Loucy (cell line): ENCODE results near the gene RAB24.

Experiments
- EZH2phosphoT487 ChIP-seq: fragments of 200-600 bp; IDR thresholded peaks from 2 replicates; pipeline ENCODE4 v1.6.1; 2018; ENCODE audit warnings: antibody characterized with exemption, mild to moderate bottlenecking, moderate library complexity, borderline replicate concordance
- TF ChIP-seq, protein P1 (sequence below): fragments of 200-600 bp; sonication (generic); conservative IDR thresholded peaks from 2 replicates; pipeline ENCODE4 v1.5.1; 2014; ENCODE audit warnings: mild to moderate bottlenecking, antibody characterized with exemption, low read length

DNA sequence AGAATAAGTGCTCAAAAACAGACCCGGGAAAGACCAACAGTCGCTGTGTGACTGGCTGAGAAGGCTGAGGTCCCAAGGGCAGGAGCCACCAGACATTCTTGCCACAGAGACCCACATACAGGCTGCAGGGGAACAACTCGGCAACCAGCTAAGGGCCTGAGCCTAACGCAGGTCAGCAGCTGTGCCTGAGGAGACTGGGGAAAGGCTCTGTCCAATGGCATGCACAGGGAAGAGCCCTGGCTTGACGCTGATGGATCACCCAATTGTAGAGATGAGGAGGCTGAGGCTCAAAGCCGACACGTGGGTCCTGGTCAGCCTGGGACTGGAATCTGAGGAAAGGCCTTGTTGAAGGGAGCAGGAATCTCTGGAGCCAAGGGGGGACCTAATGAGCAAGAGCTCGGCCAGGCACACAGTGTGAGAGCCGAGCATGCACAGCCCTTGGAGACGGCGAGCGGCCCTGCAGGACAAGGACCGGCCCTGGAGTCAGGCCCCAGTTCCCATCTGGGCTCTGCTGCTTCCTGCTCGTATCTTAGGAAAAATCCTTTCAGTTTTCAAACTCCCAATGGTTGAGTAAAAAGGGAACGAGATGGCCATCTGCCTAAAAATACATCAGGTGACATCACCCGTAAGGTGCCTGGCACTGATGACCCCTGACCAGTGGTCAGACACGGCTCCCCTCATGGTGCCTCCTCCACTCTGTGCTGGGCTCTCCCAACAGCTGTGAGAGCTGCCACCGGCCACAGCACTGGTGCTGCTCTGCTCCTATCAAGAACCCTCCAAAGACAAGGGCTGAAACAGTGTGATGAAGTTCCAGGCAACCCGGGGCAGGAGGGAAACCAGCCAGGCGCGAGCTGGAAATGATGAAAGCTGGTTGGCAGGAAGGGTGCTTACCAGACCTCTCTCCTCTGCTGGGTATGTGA lies 31.5 kb upstream of the RAB24 start:
- TF ChIP-seq, protein P1, sequence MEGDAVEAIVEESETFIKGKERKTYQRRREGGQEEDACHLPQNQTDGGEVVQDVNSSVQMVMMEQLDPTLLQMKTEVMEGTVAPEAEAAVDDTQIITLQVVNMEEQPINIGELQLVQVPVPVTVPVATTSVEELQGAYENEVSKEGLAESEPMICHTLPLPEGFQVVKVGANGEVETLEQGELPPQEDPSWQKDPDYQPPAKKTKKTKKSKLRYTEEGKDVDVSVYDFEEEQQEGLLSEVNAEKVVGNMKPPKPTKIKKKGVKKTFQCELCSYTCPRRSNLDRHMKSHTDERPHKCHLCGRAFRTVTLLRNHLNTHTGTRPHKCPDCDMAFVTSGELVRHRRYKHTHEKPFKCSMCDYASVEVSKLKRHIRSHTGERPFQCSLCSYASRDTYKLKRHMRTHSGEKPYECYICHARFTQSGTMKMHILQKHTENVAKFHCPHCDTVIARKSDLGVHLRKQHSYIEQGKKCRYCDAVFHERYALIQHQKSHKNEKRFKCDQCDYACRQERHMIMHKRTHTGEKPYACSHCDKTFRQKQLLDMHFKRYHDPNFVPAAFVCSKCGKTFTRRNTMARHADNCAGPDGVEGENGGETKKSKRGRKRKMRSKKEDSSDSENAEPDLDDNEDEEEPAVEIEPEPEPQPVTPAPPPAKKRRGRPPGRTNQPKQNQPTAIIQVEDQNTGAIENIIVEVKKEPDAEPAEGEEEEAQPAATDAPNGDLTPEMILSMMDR: no peak
- no peak for TF ChIP-seq EZH2phosphoT487
